ENCODE results near the gene RNASET2.

The RNASET2 gene

GRCh38 chr6:166957087-166957804, 896 bp upstream of the RNASET2 start:
- H3K9me3 ChIP-seq (ENCODE audit: severe bottlenecking), result peaks cover under 1% of the 10 kb centered on the region
- no peak for TF ChIP-seq CTCF (IDR thresholded peaks at IDR 0.05; ENCODE audit: low read depth, low read length)
- peak overlapping the region; percentile 89 for H3K4me3 ChIP-seq (ENCODE audit: low read depth, low read length)
- H3K27ac ChIP-seq, result peak overlapping the region; percentile 66
- no peaks in the 10 kb centered on the region for H3K27me3 ChIP-seq (ENCODE audit: insufficient read depth, low read depth, severe bottlenecking)
- peak; percentile 54 for DNase-seq
- H3K36me3 ChIP-seq, result no peaks in the 10 kb centered on the region

GRCh38 chr6:166955865-166956443, 396 bp downstream of the RNASET2 start:
- Histone ChIP-seq H3K27me3 (ENCODE audit: insufficient read depth, low read depth, severe bottlenecking) (no peaks in the 10 kb centered on the region), H3K36me3 (no peaks in the 10 kb centered on the region), H3K4me3 (ENCODE audit: low read depth, low read length) (peak overlapping the region; percentile 89), H3K9me3 (ENCODE audit: severe bottlenecking) (no peaks in the 10 kb centered on the region), H3K27ac (0 out of 2 replicates have a peak overlapping the region, but pooled peaks have one; percentile 11)
- TF ChIP-seq CTCF (IDR thresholded peaks at IDR 0.05; ENCODE audit: low read depth, low read length), result no peak
- DNase-seq, result no peak

- no peak for DNase-seq
- TF ChIP-seq CTCF (IDR thresholded peaks at IDR 0.05; ENCODE audit: low read depth, low read length), result no peak
- peak overlapping the region; percentile 89 for H3K4me3 ChIP-seq (ENCODE audit: low read depth, low read length)
- no peak overlapping the region for H3K27ac ChIP-seq
- H3K27me3 ChIP-seq (ENCODE audit: insufficient read depth, low read depth, severe bottlenecking), result no peaks in the 10 kb centered on the region
- no peaks in the 10 kb centered on the region for H3K9me3 ChIP-seq (ENCODE audit: severe bottlenecking)
- no peaks in the 10 kb centered on the region for H3K36me3 ChIP-seq
Measured at GRCh38 chr6:166955121-166955864, 1.1 kb downstream of the RNASET2 start.

GRCh38 chr6:166954118-166954713, 2.1 kb downstream of the RNASET2 start:
- Histone ChIP-seq H3K9me3 (ENCODE audit: severe bottlenecking) (no peaks in the 10 kb centered on the region), H3K4me3 (ENCODE audit: low read depth, low read length) (no peak overlapping the region), H3K36me3 (no peaks in the 10 kb centered on the region), H3K27ac (no peak overlapping the region), H3K27me3 (ENCODE audit: insufficient read depth, low read depth, severe bottlenecking) (no peaks in the 10 kb centered on the region)
- no peak for DNase-seq
- no peak for TF ChIP-seq CTCF (IDR thresholded peaks at IDR 0.05; ENCODE audit: low read depth, low read length)

GRCh38 chr6:166952567-166953486, 3.5 kb downstream of the RNASET2 start:
- Histone ChIP-seq H3K27me3 (ENCODE audit: insufficient read depth, low read depth, severe bottlenecking) (no peaks in the 10 kb centered on the region), H3K9me3 (ENCODE audit: severe bottlenecking) (no peaks in the 10 kb centered on the region), H3K4me3 (ENCODE audit: low read depth, low read length) (no peak overlapping the region), H3K27ac (no peak overlapping the region), H3K36me3 (no peaks in the 10 kb centered on the region)
- no peak for TF ChIP-seq CTCF (IDR thresholded peaks at IDR 0.05; ENCODE audit: low read depth, low read length)
- DNase-seq, result no peak

Data from WERI-Rb-1 (cell line).